ENCODE results near the gene FBN1. TPM values are rescaled to one million over a fixed set of nuclear protein-coding genes. Genes with fewer than 3 reads are reported as not detected.

The FBN1 gene
- total RNA-seq, 2 donors from 2014 or later: 5.5 to 5.9 TPM

- peaks cover 6% of the 10 kb centered on the region for H3K4me1 Mint-ChIP-seq
- WGBS, 2 experiments (ENCODE audit: insufficient coverage in 1 of 2, insufficient read length in 1 of 2): 96 to 100% methylated on average over 2 to 4 of the region's 4 CpGs
- H3K4me3 ChIP-seq (ENCODE audit: low read length): no peak overlapping the region
- no peaks in the 10 kb centered on the region for H3K9me3 ChIP-seq (ENCODE audit: control insufficient read depth, low read length)
- no peaks in the 10 kb centered on the region for H3K9me3 Mint-ChIP-seq
- H3K27ac Mint-ChIP-seq: no peak overlapping the region
- H3K27me3 ChIP-seq (ENCODE audit: control insufficient read depth, insufficient read depth, low read length, poor library complexity, severe bottlenecking): no peaks in the 10 kb centered on the region
- H3K36me3 ChIP-seq (ENCODE audit: control insufficient read depth, insufficient read depth, low read length): peaks cover 14% of the 10 kb centered on the region
- H3K27ac ChIP-seq (ENCODE audit: low read depth, low read length): no peak overlapping the region
- H3K9ac ChIP-seq (ENCODE audit: extremely low read depth, low read length, poor library complexity, severe bottlenecking): no peak overlapping the region
- H3K4me3 Mint-ChIP-seq: no peak overlapping the region
- DNase-seq: no peak
- no peaks in the 10 kb centered on the region for H3K4me1 ChIP-seq (ENCODE audit: control insufficient read depth, insufficient read depth, low read length)
- H3K27me3 Mint-ChIP-seq (ENCODE audit: insufficient read depth): no peaks in the 10 kb centered on the region
- no peak for TF ChIP-seq CTCF (conservative IDR thresholded peaks at IDR 0.05)
- H3K36me3 Mint-ChIP-seq (ENCODE audit: low read depth): no peaks in the 10 kb centered on the region
Observed at GRCh38 chr15:48435321-48435720, 210.2 kb downstream of the FBN1 start.

GRCh38 chr15:48433226-48433886, 212.2 kb downstream of the FBN1 start:
- Mint-ChIP-seq H3K9me3 (no peaks in the 10 kb centered on the region), H3K27me3 (ENCODE audit: insufficient read depth) (no peaks in the 10 kb centered on the region), H3K27ac (no peak overlapping the region), H3K4me3 (no peak overlapping the region), H3K36me3 (ENCODE audit: low read depth) (no peaks in the 10 kb centered on the region), H3K4me1 (no peaks in the 10 kb centered on the region)
- Histone ChIP-seq H3K9ac (ENCODE audit: extremely low read depth, low read length, poor library complexity, severe bottlenecking) (no peak overlapping the region), H3K36me3 (ENCODE audit: control insufficient read depth, insufficient read depth, low read length) (peaks cover 14% of the 10 kb centered on the region), H3K9me3 (ENCODE audit: control insufficient read depth, low read length) (no peaks in the 10 kb centered on the region), H3K4me3 (ENCODE audit: low read length) (no peak overlapping the region), H3K4me1 (ENCODE audit: control insufficient read depth, insufficient read depth, low read length) (no peaks in the 10 kb centered on the region), H3K27me3 (ENCODE audit: control insufficient read depth, insufficient read depth, low read length, poor library complexity, severe bottlenecking) (no peaks in the 10 kb centered on the region), H3K27ac (ENCODE audit: low read depth, low read length) (no peak overlapping the region)
- TF ChIP-seq CTCF (conservative IDR thresholded peaks at IDR 0.05): no peak
- no peak for DNase-seq
- WGBS, 2 experiments (ENCODE audit: insufficient coverage in 1 of 2, insufficient read length in 1 of 2): 95 to 100% methylated on average over 2 to 3 of the region's 3 CpGs

- Histone ChIP-seq H3K27ac (ENCODE audit: low read depth, low read length) (no peak overlapping the region), H3K36me3 (ENCODE audit: control insufficient read depth, insufficient read depth, low read length) (peaks cover 14% of the 10 kb centered on the region), H3K4me3 (ENCODE audit: low read length) (no peak overlapping the region), H3K9me3 (ENCODE audit: control insufficient read depth, low read length) (no peaks in the 10 kb centered on the region), H3K9ac (ENCODE audit: extremely low read depth, low read length, poor library complexity, severe bottlenecking) (no peak overlapping the region), H3K4me1 (ENCODE audit: control insufficient read depth, insufficient read depth, low read length) (no peaks in the 10 kb centered on the region), H3K27me3 (ENCODE audit: control insufficient read depth, insufficient read depth, low read length, poor library complexity, severe bottlenecking) (no peaks in the 10 kb centered on the region)
- Mint-ChIP-seq H3K4me3 (no peak overlapping the region), H3K9me3 (no peaks in the 10 kb centered on the region), H3K27ac (no peak overlapping the region), H3K36me3 (ENCODE audit: low read depth) (no peaks in the 10 kb centered on the region), H3K27me3 (ENCODE audit: insufficient read depth) (no peaks in the 10 kb centered on the region), H3K4me1 (peaks cover 2% of the 10 kb centered on the region)
- DNase-seq: no peak
- WGBS, 2 experiments (ENCODE audit: insufficient coverage in 1 of 2, insufficient read length in 1 of 2): 91 to 98% methylated on average over 7 of the region's 7 CpGs
- no peak for TF ChIP-seq CTCF (conservative IDR thresholded peaks at IDR 0.05)
Observed at GRCh38 chr15:48432688-48433087, 212.8 kb downstream of the FBN1 start.
